PC-9 (cell line): Measurements from ENCODE around the gene ATP8A1. TPM values are rescaled to one million over a fixed set of nuclear protein-coding genes. Genes with fewer than 3 reads are reported as not detected.

Source experiments
- BruUV-seq: library from RNA; stranded (reverse); fragments of 400-500 nt; replicated peaks from 2 replicates; lab custom pipeline; 2021; lab: Mats Ljungman, UMichigan
- CTCF ChIA-PET: fragments of 300-600 bp; sonication (Branson Sonifier 250); formaldehyde crosslinking; loops from one replicate; lab custom pipeline; 2022; ENCODE audit warnings: antibody characterized with exemption; lab: Charles Lee
- POLR2A ChIA-PET: fragments of 300-600 bp; sonication (Branson Sonifier 250); formaldehyde crosslinking; loops from one replicate; lab custom pipeline; 2022; ENCODE audit warnings: antibody characterized with exemption; ENCODE audit not compliant: unreplicated experiment; lab: Charles Lee
- DNase-seq, 2 experiments: peaks; one replicate each; pipeline versions ENCODE4 v3.0.0 to v3.0.0-alpha.2; 2015 to 2022; ENCODE audit warnings: mixed read lengths in 1 of 2
- H2AFZ ChIP-seq: fragments of 200-600 bp; sonication (generic); 2 replicates; pipeline ENCODE4 v1.8.1; 2017; ENCODE audit warnings: antibody characterized with exemption
- H3F3A ChIP-seq: fragments of 200-600 bp; sonication (generic); 2 replicates; pipeline ENCODE4 v1.8.1; 2017; ENCODE audit warnings: antibody characterized with exemption, mild to moderate bottlenecking, low read depth; ENCODE audit not compliant: insufficient read depth
- H3K27ac ChIP-seq: fragments of 200-600 bp; sonication (generic); 2 replicates; pipeline ENCODE4 v1.6.1; 2016; ENCODE audit warnings: mixed run types
- H3K27me3 ChIP-seq: fragments of 200-600 bp; sonication (generic); 2 replicates; pipeline ENCODE4 v1.6.1; 2016; ENCODE audit warnings: low read depth, mixed run types; ENCODE audit not compliant: insufficient read depth
- H3K36me3 ChIP-seq: fragments of 200-600 bp; sonication (generic); 2 replicates; pipeline ENCODE4 v1.6.1; 2016; ENCODE audit warnings: low read depth, mixed run types
- H3K4me1 ChIP-seq: fragments of 200-600 bp; sonication (generic); replicated peaks from 2 replicates; pipeline ENCODE4 v1.6.1; 2016; ENCODE audit warnings: mixed run types; ENCODE audit not compliant: insufficient read depth
- H3K4me2 ChIP-seq: fragments of 200-600 bp; sonication (generic); 2 replicates; pipeline ENCODE4 v1.6.1; 2017; ENCODE audit warnings: mixed run types
- H3K4me3 ChIP-seq: fragments of 200-600 bp; sonication (generic); 2 replicates; pipeline ENCODE4 v1.6.1; 2016; ENCODE audit warnings: mixed run types
- H3K79me2 ChIP-seq: fragments of 200-600 bp; sonication (generic); 2 replicates; pipeline ENCODE4 v1.6.1; 2017; ENCODE audit warnings: low read depth, mixed run types
- H3K9me2 ChIP-seq: fragments of 200-600 bp; sonication (generic); 2 replicates; pipeline ENCODE4 v1.8.1; 2017; ENCODE audit warnings: mild to moderate bottlenecking; ENCODE audit not compliant: insufficient read depth
- H3K9me3 ChIP-seq: fragments of 200-600 bp; sonication (generic); 2 replicates; pipeline ENCODE4 v1.8.1; 2016; ENCODE audit warnings: low read depth; ENCODE audit not compliant: insufficient read depth
- H4K20me1 ChIP-seq: fragments of 200-600 bp; sonication (generic); 2 replicates; pipeline ENCODE4 v1.8.1; 2017; ENCODE audit not compliant: insufficient read depth
- CTCF ChIP-seq: fragments of 200-600 bp; sonication (generic); conservative IDR thresholded peaks from 2 replicates; pipeline ENCODE4 v1.6.1; 2017; ENCODE audit warnings: mixed run types, antibody characterized with exemption, mild to moderate bottlenecking, moderate library complexity
- EZH2 ChIP-seq: fragments of 200-600 bp; sonication (generic); IDR thresholded peaks from 2 replicates; pipeline ENCODE4 v1.8.0; 2017; ENCODE audit warnings: antibody characterized with exemption, low read depth
- intact Hi-C: fragments of 100-400 bp; cut with micrococcal nuclease; formaldehyde crosslinking; loops from one replicate; pipeline ENCODE4 v1.10.0; 2022; ENCODE audit not compliant: unreplicated experiment
- total RNA-seq: library from RNA; stranded (reverse); gene quantifications from 2 replicates; pipeline ENCODE4 v1.2.3, GENCODE V29; 2021

ATP8A1 gene
- total RNA-seq, 1 experiment from 2014 or later = not detected

- no peaks in the 10 kb centered on the region for H4K20me1 ChIP-seq
- ChIA-PET POLR2A (interaction anchor here (0.6 kb wide), 1 partner anchor 513 kb away, joined by 17 read pairs; no protein-coding TSS in a partner anchor), CTCF (no interaction called here)
- intact Hi-C loops = no loop called here
- no peaks in the 10 kb centered on the region for H3K4me1 ChIP-seq
- no peak overlapping the region for H2AFZ ChIP-seq
- no peaks in the 10 kb centered on the region for H3K9me3 ChIP-seq
- TF ChIP-seq EZH2 = no peak
- no peak for TF ChIP-seq CTCF
- no peak overlapping the region for H3K27ac ChIP-seq
- BruUV-seq = no TSS peak
- no peaks in the 10 kb centered on the region for H3K9me2 ChIP-seq
- H3K79me2 ChIP-seq = no peaks in the 10 kb centered on the region
- H3K4me3 ChIP-seq = no peak overlapping the region
- H3F3A ChIP-seq = no peaks in the 10 kb centered on the region
- no peak for DNase-seq
- no peak overlapping the region for H3K4me2 ChIP-seq
- no peaks in the 10 kb centered on the region for H3K36me3 ChIP-seq
- H3K27me3 ChIP-seq = no peaks in the 10 kb centered on the region
These were observed 146.7 kb downstream of the ATP8A1 start for GRCh38 chr4:42510225-42510624.

GRCh38 chr4:42501624-42502401, 155.1 kb downstream of the ATP8A1 start:
- Histone ChIP-seq H3K4me1 (no peaks in the 10 kb centered on the region), H3K9me3 (no peaks in the 10 kb centered on the region), H4K20me1 (no peaks in the 10 kb centered on the region), H3K9me2 (no peaks in the 10 kb centered on the region), H3K4me3 (no peak overlapping the region), H3K27me3 (0 out of 2 replicates have a peak, but pooled peaks cover 7% of the 10 kb centered on the region), H2AFZ (no peak overlapping the region), H3K27ac (no peak overlapping the region), H3K36me3 (no peaks in the 10 kb centered on the region), H3F3A (no peaks in the 10 kb centered on the region), H3K4me2 (no peak overlapping the region), H3K79me2 (no peaks in the 10 kb centered on the region)
- CTCF ChIA-PET = no interaction called here
- no peak for DNase-seq
- no TSS peak for BruUV-seq
- no peak for TF ChIP-seq EZH2
- no peak for TF ChIP-seq CTCF
- POLR2A ChIA-PET = no interaction called here
- intact Hi-C loops = no loop called here

- no peaks in the 10 kb centered on the region for H3K9me3 ChIP-seq
- H3K4me3 ChIP-seq = no peak overlapping the region
- H3K4me1 ChIP-seq = no peaks in the 10 kb centered on the region
- no peak for TF ChIP-seq EZH2
- TF ChIP-seq CTCF = no peak
- no peaks in the 10 kb centered on the region for H3K79me2 ChIP-seq
- H3K27ac ChIP-seq = no peak overlapping the region
- no peaks in the 10 kb centered on the region for H3F3A ChIP-seq
- H3K27me3 ChIP-seq = peaks cover 14% of the 10 kb centered on the region; the same call in 1 of the 2 replicates
- no peak overlapping the region for H2AFZ ChIP-seq
- no peak overlapping the region for H3K4me2 ChIP-seq
- ChIA-PET CTCF (no interaction called here), POLR2A (no interaction called here)
- no TSS peak for BruUV-seq
- DNase-seq = no peak
- no peaks in the 10 kb centered on the region for H3K36me3 ChIP-seq
- no peaks in the 10 kb centered on the region for H3K9me2 ChIP-seq
- no peaks in the 10 kb centered on the region for H4K20me1 ChIP-seq
- intact Hi-C loops = no loop called here
These were observed 158.9 kb downstream of the ATP8A1 start for GRCh38 chr4:42498040-42498439.
